ENCODE data around the gene GIMAP8.
A peak's percentile ranks its signal among the peaks of the same experiment; 100 is the strongest.

The GIMAP8 gene

DNA sequence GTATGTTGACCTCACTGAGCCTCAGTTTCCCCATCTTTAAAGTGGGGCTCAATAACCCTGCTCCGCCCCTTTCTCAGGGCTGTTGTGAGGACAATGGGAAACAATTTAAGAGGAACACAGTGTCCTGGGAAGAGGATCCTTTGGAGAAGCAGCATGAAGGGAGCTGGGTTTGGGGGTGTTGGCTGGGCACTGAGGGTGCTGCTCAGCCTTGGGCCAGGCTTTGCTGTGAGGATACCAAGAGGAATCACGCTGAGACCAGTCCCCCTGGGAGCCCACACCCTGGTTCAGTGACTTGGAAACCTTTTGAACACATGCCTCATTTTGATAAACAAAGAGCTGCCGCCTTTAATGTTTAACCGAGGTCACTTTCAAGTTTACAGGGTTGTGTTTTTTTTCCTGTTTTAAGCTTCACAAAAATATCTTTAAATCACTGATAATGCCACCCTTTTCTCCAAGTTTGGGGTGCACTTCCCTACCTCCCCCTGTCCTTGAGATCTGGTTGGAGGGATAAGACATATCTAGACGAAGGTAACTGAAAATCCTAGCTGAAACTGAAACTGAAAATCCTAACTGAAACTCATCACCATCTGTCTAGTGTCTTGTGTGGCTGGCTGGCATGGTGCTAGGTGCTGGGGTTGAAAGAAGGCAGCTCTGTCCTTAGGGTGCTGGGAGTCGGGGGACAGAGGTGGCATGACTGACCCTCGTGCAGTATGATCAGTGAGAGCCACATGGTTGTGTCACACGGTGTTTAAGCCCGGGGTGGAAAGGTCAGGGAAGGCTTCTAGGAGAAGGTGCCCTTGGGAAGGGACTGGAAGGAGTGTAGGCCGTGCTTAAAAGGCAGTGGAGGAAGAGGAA, 43.6 kb upstream of the GIMAP8 start:
- Histone ChIP-seq H3K4me3 (ENCODE audit: low read length in 2 of 2) (no peak overlapping the region), H2BK120ac (ENCODE audit: low read depth, low read length) (no peak overlapping the region), H3K27ac (replicated peaks; ENCODE audit: low read length) (no peak overlapping the region), H2BK12ac (ENCODE audit: low read length) (no peak overlapping the region), H3K4me1 (ENCODE audit: control insufficient read depth in 2 of 2, insufficient read depth in 1 of 2, low read depth in 1 of 2, low read length in 2 of 2) (peaks cover 36 to 48% of the 10 kb centered on the region in 2 donors), H2BK15ac (ENCODE audit: low read length) (no peak overlapping the region), H2AFZ (ENCODE audit: low read length) (no peak overlapping the region), H3K79me1 (ENCODE audit: low read depth, low read length) (no peaks in the 10 kb centered on the region), H2BK5ac (ENCODE audit: low read length) (no peak overlapping the region), H4K91ac (ENCODE audit: low read depth, low read length, poor library complexity) (no peak overlapping the region), H3K23ac (ENCODE audit: low read depth, low read length, poor library complexity) (no peak overlapping the region), H2AK5ac (ENCODE audit: low read depth, low read length) (peak overlapping the region; percentile 15), H4K8ac (ENCODE audit: low read depth, low read length) (no peak overlapping the region), H3K4me2 (ENCODE audit: insufficient read depth, low read length, poor library complexity, severe bottlenecking) (no peak overlapping the region), H3K36me3 (replicated peaks in 1 of 2; ENCODE audit: control insufficient read depth in 2 of 2, insufficient read depth in 2 of 2, low read length in 2 of 2) (no peaks in the 10 kb centered on the region), H3K4ac (ENCODE audit: low read length) (no peak overlapping the region), H3K9me3 (replicated peaks in 1 of 2; ENCODE audit: control insufficient read depth in 2 of 2, insufficient read depth in 1 of 2, low read depth in 1 of 2, low read length in 2 of 2) (no peaks in the 10 kb centered on the region), H3K14ac (ENCODE audit: low read length) (no peak overlapping the region), H3K9ac (ENCODE audit: low read depth, low read length, poor library complexity) (no peak overlapping the region), H3K27me3 (ENCODE audit: control insufficient read depth in 3 of 3, insufficient read depth in 3 of 3, low read depth in 1 of 3, low read length in 3 of 3) (no peaks in the 10 kb centered on the region), H3K18ac (ENCODE audit: low read length) (no peak overlapping the region)
- WGBS, 2 donors (ENCODE audit: extremely low coverage in 2 of 2, insufficient read length in 2 of 2, insufficient replicate concordance in 1 of 2): no CpG with 5 or more reads among the region's 10 CpGs
- DNase-seq (ENCODE audit: low spot score): no peak

DNA sequence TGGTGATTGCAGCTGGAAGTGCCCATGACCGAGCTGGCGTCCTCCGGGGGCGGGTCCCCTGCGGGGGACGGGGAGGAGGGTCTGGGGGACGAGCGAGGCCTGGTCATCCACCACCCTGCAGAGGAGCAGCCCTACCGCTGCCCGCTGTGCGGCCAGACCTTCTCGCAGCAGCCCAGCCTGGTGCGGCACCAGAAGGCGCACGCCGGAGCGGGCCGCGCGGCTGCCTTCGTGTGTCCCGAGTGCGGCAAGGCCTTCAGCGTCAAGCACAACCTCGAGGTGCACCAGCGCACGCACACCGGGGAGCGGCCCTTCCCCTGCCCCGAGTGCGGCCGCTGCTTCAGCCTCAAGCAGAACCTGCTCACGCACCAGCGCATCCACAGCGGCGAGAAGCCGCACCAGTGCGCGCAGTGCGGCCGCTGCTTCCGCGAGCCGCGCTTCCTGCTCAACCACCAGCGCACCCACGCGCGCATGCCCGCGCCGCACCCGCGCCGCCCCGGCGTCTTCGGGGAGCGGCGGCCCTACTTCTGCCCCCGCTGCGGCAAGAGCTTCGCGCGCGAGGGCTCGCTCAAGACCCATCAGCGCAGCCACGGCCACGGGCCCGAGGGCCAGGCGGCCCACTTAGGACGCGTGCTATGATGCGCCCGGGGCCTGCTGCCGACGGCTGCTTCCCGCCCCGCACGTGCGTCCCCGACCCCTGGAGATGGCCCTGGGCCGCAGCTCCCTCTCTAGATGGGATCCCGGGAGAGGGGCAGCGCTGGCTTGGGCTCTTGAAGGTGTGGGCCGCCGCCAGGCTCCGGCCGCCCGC, 42.6 kb upstream of the GIMAP8 start:
- no CpG with 5 or more reads among the region's 91 CpGs for WGBS, 2 donors (ENCODE audit: extremely low coverage in 2 of 2, insufficient read length in 2 of 2, insufficient replicate concordance in 1 of 2)
- no peaks in the 10 kb centered on the region for H3K9me3 ChIP-seq (replicated peaks in 1 of 2; ENCODE audit: control insufficient read depth in 2 of 2, insufficient read depth in 1 of 2, low read depth in 1 of 2, low read length in 2 of 2)
- no peak overlapping the region for H3K9ac ChIP-seq (ENCODE audit: low read depth, low read length, poor library complexity)
- no peak overlapping the region for H3K27ac ChIP-seq (replicated peaks; ENCODE audit: low read length)
- H3K27me3 ChIP-seq (ENCODE audit: control insufficient read depth in 3 of 3, insufficient read depth in 3 of 3, low read depth in 1 of 3, low read length in 3 of 3): no peaks in the 10 kb centered on the region
- H2BK5ac ChIP-seq (ENCODE audit: low read length): no peak overlapping the region
- no peak overlapping the region for H3K4ac ChIP-seq (ENCODE audit: low read length)
- no peak overlapping the region for H2BK120ac ChIP-seq (ENCODE audit: low read depth, low read length)
- no peak overlapping the region for H2BK12ac ChIP-seq (ENCODE audit: low read length)
- no peak overlapping the region for H2AFZ ChIP-seq (ENCODE audit: low read length)
- no peak for DNase-seq (ENCODE audit: low spot score)
- no peak overlapping the region for H3K4me2 ChIP-seq (ENCODE audit: insufficient read depth, low read length, poor library complexity, severe bottlenecking)
- H4K91ac ChIP-seq (ENCODE audit: low read depth, low read length, poor library complexity): no peak overlapping the region
- no peak overlapping the region for H3K4me3 ChIP-seq (ENCODE audit: low read length in 2 of 2)
- H2AK5ac ChIP-seq (ENCODE audit: low read depth, low read length): no peak overlapping the region
- H3K14ac ChIP-seq (ENCODE audit: low read length): no peak overlapping the region
- H2BK15ac ChIP-seq (ENCODE audit: low read length): no peak overlapping the region
- H3K23ac ChIP-seq (ENCODE audit: low read depth, low read length, poor library complexity): no peak overlapping the region
- H3K79me1 ChIP-seq (ENCODE audit: low read depth, low read length): no peaks in the 10 kb centered on the region
- H3K18ac ChIP-seq (ENCODE audit: low read length): no peak overlapping the region
- H3K36me3 ChIP-seq (replicated peaks in 1 of 2; ENCODE audit: control insufficient read depth in 2 of 2, insufficient read depth in 2 of 2, low read length in 2 of 2): no peaks in the 10 kb centered on the region
- H4K8ac ChIP-seq (ENCODE audit: low read depth, low read length): no peak overlapping the region
- peaks cover 27 to 38% of the 10 kb centered on the region in 2 donors for H3K4me1 ChIP-seq (ENCODE audit: control insufficient read depth in 2 of 2, insufficient read depth in 1 of 2, low read depth in 1 of 2, low read length in 2 of 2)

DNA sequence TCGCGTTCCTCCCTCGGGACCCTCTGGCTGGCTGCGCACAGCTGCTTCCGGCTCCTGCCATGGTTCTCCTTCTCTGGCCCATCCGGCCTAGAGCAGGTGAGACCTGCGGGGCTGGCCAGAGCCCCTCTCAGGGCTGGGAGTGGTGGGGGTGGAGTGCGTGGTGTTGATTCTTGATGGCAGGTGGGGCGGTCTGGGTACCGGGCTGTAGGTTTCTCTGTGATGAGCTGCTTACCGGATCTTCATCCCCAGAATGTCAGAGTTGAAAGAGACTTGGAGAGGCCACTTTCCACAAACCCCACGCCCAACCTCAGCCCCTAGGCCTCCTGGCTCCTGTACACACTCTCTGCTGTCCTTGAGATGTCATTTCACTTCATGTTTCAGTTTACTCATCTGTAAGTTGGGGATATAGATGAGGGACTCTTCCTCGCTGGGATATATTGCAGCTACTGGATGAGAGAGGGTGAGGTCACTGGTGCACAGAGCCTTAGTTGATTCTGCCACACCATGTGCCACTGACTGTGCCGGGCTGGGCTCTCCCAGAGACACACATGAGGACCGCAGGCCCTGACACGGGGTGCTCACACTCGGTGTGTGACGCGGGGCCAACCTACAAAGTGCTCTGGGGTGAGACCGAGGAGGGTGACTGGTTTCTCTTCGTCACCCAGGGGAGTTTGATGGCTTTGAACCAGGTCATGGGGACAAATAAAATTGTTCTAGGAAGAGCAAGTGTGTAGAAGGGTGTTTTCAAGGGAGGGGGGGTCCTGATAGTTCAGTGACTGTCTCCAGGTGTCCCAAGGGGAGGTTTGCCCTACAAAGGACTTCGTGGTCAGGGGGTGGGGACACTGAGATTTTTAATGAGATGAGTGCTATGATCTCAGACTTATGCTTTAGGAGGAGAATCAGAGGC, 41.8 kb upstream of the GIMAP8 start:
- Histone ChIP-seq H3K36me3 (replicated peaks in 1 of 2; ENCODE audit: control insufficient read depth in 2 of 2, insufficient read depth in 2 of 2, low read length in 2 of 2) (no peaks in the 10 kb centered on the region), H3K4ac (ENCODE audit: low read length) (no peak overlapping the region), H2BK120ac (ENCODE audit: low read depth, low read length) (no peak overlapping the region), H2AK5ac (ENCODE audit: low read depth, low read length) (no peak overlapping the region), H3K9ac (ENCODE audit: low read depth, low read length, poor library complexity) (no peak overlapping the region), H3K18ac (ENCODE audit: low read length) (no peak overlapping the region), H2BK5ac (ENCODE audit: low read length) (no peak overlapping the region), H2AFZ (ENCODE audit: low read length) (no peak overlapping the region), H4K8ac (ENCODE audit: low read depth, low read length) (no peak overlapping the region), H3K27ac (replicated peaks; ENCODE audit: low read length) (no peak overlapping the region), H3K23ac (ENCODE audit: low read depth, low read length, poor library complexity) (no peak overlapping the region), H3K4me3 (ENCODE audit: low read length in 2 of 2) (no peak overlapping the region), H2BK15ac (ENCODE audit: low read length) (no peak overlapping the region), H3K27me3 (ENCODE audit: control insufficient read depth in 3 of 3, insufficient read depth in 3 of 3, low read depth in 1 of 3, low read length in 3 of 3) (no peaks in the 10 kb centered on the region), H3K4me1 (ENCODE audit: control insufficient read depth in 2 of 2, insufficient read depth in 1 of 2, low read depth in 1 of 2, low read length in 2 of 2) (peaks cover 22 to 33% of the 10 kb centered on the region in 2 donors), H3K4me2 (ENCODE audit: insufficient read depth, low read length, poor library complexity, severe bottlenecking) (no peak overlapping the region), H4K91ac (ENCODE audit: low read depth, low read length, poor library complexity) (no peak overlapping the region), H3K79me1 (ENCODE audit: low read depth, low read length) (no peaks in the 10 kb centered on the region), H2BK12ac (ENCODE audit: low read length) (no peak overlapping the region), H3K9me3 (replicated peaks in 1 of 2; ENCODE audit: control insufficient read depth in 2 of 2, insufficient read depth in 1 of 2, low read depth in 1 of 2, low read length in 2 of 2) (no peaks in the 10 kb centered on the region), H3K14ac (ENCODE audit: low read length) (no peak overlapping the region)
- WGBS, 2 donors (ENCODE audit: extremely low coverage in 2 of 2, insufficient read length in 2 of 2, insufficient replicate concordance in 1 of 2): no CpG with 5 or more reads among the region's 22 CpGs
- no peak for DNase-seq (ENCODE audit: low spot score)

Data from neuronal stem cell (in vitro differentiated cells).